Tibial nerve (tissue), 4 donors: Measurements from ENCODE around the gene UPP1.

Experiments used
- CTCF ChIP-seq, 5 experiments: fragments of 200-600 bp in 3 of 5; fragments of 450-650 bp in 2 of 5; sonication (generic) in 3 of 5; IDR thresholded peaks; one replicate each; pipeline ENCODE4 v1.5.1; 2016 to 2019; ENCODE audit warnings: antibody characterized with exemption in 5 of 5, mild to moderate bottlenecking in 3 of 5, moderate library complexity in 2 of 5
- EP300 ChIP-seq, 2 donors: sonication (generic); formaldehyde crosslinking; IDR thresholded peaks; one replicate each; pipeline ENCODE4 v1.6.1; 2017; ENCODE audit warnings: antibody characterized with exemption in 2 of 2, mild to moderate bottlenecking in 1 of 2
- POLR2A ChIP-seq, 2 donors: fragments of 450-650 bp; IDR thresholded peaks; one replicate each; pipeline ENCODE4 v1.6.1; 2017; ENCODE audit warnings: antibody characterized with exemption in 2 of 2, mild to moderate bottlenecking in 2 of 2, moderate library complexity in 2 of 2

GRCh38 chr7:48144291-48144768 lies 55.3 kb downstream of the UPP1 start:
- TF ChIP-seq CTCF (IDR thresholded peaks at IDR 0.05) (no peak), EP300 (IDR thresholded peaks at IDR 0.05) (no peak), POLR2A (IDR thresholded peaks at IDR 0.05) (no peak)
